ENCODE data around the gene PRR18. TPM values are rescaled to one million over a fixed set of nuclear protein-coding genes. Genes with fewer than 3 reads are reported as not detected.
"Not testable (repeated sequence)": the region's sequence is repeated elsewhere in the genome, so short reads cannot be mapped to it uniquely, and the experiment has no call there.

The PRR18 gene, protein sequence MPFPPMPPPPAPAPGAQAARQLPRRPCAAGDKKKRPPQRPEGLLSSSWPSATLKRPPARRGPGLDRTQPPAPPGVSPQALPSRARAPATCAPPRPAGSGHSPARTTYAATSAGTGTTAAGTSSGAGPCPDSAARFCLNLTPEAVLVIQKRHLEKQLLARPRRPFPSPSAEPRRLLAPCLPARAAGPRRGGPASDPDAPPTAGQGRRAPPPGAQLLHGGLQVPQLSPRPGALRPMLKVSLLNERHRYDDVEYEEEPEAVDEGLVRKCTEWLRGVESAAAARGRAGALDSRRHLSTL
- not detected in 2 replicates for total RNA-seq

DNA sequence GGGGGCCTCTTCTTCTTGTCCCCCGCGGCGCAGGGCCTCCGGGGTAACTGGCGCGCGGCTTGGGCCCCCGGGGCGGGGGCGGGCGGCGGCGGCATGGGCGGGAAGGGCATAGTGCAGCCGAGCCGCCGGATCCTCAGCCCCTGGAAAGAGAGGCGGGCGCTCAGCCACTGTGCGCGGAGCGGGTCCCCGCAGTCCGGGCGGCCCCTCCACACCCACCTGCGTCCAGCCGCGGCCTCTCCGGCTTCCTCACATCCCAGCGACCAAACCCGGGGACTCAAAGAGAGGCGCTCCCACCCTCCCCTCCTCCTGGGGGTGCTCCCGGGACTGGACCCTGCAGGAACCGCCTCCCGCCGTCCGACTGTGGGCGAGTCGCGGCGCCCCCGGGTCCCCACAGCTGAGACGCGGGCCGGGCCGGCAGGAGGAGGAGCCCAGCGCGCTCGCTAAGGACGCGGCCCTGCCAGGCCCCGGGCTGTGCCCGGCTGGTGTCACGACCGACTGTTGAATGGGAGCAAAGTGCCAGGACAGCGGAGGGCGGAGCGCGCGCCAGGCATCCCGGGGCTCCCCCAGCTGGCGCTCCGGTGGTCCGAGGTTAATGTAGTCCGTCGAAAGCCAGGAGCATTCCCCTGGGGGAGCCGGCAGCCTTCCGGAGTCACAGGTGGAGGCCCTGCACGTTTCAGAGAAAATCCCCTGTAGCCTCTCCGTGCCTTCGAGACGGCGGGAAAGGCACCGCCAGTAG lies at the start of gene PRR18:
Gene PRR18 (minus strand): TSS at position 360 of the 736 bp plus-strand sequence. CDS start 250 bp downstream, at position 110.
- DNase-seq (ENCODE audit: low read depth), result no peak

DNA sequence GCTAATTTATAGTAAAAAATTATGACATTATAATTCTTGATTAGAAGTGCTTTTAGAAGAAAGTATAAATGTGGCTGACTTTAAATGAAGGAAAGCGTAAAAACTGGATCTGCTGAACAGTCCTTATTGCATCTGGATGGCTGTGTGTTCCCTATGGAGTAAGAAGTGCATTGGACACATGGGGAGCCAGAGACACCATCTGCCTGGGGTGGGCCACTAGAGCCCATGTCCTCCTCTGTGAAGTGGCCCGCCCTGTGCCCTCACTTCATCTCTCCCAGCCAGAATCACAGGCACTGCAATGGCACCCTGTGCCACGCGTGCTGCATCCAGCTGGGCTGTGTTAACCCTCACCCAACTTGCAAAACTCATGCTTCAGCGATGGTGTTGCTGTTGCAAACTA lies 47.4 kb upstream of the PRR18 start:
- DNase-seq (ENCODE audit: low read depth), result no peak

DNA sequence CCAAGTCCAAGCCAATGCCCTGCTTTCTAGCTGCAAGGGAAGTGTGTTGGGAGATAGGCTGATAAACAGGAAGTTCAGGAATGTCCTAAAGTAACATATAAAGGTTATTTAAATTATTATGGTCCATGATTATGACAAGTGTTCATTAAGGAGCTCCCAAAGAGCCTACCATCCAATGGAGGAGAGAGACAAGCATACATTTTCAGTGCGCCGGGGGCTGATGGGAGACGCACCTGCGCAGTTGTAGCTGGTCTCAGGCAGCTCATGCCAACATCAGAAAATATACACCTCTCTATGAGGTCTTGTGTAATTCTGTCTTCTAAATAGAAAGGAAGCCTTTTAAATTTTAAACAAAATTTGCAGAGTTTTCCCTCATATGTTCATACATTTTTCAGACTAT lies 46.8 kb upstream of the PRR18 start:
- DNase-seq (ENCODE audit: low read depth), result no peak

DNA sequence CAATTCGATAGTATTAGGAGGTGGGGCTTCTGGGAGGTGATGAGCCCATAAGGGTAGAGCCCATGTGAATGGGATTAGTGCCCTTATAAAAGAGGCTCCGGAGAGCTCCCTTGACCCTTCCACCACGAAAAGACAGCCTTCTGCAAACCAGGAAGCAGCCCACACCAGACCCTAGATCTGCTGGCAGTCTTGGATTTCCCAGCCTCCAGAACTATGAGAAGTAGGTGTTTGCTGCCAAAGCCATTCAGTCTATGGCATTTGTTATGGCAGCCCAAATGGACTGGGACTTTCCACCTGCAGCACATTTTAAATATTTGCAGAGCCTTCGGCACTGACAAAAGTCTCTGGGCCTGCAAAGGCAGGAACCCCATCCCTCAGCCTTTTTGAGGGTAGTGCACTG lies 46.0 kb upstream of the PRR18 start:
- DNase-seq (ENCODE audit: low read depth), result no peak

DNA sequence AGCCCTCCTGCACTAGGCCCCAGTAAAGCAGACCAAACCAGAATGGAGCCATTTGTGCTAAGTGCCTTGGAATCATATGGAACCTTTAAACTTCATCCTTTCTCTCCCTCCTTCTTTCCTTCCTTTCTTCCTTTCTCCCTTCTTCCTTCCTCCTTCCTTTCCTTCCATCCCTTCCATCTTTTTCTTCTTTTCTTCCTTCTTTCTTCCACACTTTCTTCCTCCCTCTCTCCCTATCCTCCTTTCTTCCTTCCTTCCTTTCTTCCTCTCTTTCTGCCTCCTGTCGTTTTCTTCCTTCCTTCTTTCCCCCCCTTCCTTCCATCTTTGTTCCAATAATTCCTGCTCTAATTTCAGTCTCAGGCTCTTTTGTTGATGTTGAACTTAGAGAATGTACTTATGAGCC lies 45.3 kb upstream of the PRR18 start:
- DNase-seq (ENCODE audit: low read depth), result no peak

DNA sequence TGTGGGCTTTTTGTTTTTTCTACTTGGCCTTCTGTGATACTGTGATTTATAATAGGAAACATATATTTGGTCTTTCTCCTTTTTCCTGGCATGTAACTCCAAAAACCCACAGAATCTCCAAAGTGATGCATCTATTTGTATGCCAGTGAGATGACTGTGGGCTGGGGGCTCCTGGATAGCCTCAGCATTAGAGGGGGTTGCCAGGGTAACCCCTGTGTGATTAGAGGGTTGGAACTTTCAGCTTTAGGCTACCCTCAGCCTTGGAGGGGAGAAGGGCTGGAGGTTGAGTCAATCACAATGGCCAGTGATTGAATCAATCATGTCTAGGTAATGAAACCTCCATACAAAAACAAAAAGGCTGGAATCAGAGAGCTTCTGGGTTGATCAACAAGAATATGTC lies 44.7 kb upstream of the PRR18 start:
- no peak for DNase-seq (ENCODE audit: low read depth)

DNA sequence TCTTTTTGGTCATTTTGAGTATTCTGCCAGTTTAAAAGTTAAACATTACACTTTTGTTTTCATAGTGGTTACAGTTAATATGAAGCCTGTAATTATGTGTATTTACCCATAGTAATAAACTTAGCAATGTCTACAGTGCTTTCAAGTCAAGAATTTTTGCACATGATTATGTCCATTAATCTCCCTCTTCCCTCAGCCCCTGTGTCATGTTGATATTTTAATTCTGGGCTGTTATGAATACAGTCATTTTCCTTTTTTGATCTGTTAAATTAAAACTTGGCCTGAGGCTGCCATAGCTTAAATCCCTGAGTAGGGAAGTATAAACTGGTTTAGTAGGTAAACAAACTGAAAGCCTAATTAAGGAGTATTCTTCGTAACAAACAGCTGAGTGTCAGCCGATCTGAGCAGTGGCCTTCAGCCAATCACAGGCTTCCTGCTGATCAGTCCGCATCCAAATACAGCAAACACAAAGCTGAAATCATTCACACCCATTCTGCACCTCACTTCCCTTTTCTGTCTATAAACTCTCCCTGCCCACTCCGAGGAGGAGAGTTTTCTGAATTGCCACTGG lies 43.6 kb upstream of the PRR18 start:
- peak; percentile 94 for DNase-seq (ENCODE audit: low read depth)

DNA sequence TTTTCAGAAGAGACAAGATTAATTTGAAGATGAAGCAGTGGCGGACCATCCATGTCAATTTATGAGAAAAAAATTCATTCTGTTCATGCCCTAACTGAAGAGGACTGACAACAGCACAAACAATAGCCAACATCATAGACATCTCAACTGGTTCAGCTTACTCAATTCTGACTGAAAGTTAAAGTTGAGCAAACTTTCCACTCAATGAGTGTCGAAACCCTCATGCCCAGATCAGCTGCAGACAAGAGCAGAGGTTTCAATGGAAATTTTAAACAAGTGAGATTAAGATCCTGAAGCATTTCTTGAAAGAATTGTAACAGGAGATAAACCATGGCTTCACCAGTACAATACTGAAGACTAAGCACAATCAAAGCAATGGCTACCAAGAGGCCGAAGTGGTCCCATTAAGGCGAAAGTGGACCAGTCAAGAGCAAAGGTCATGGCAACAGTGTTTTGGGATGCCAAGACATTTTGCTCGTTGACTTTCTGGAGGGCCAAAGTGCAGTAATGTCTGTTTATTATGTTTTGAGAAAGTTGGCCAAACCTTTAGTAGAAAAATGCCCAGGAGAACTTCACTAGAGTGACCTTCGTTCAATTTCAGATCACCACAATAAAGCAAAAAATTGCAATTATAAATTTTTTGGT lies 40.2 kb upstream of the PRR18 start:
- no peak for DNase-seq (ENCODE audit: low read depth)

DNA sequence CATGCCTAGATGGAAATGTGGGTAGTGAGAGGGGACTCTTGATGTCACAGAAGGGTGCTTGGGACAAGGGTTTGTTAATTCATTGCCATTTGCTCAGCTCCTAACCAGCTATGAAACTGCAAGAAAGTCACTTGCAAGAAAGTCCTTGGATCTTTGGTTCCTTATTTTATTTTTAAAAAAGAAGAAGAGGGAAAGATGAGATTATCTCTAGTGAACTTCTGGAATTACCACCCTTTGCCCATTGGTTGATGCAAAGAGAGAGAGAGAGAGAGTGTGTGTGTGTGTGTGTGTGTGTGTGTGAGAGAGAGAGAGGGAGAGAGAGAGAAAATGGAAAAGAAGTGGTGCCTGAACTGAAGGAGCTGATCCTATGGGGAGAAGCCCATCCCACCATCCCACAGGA lies 38.8 kb upstream of the PRR18 start:
- DNase-seq (ENCODE audit: low read depth), result no peak

DNA sequence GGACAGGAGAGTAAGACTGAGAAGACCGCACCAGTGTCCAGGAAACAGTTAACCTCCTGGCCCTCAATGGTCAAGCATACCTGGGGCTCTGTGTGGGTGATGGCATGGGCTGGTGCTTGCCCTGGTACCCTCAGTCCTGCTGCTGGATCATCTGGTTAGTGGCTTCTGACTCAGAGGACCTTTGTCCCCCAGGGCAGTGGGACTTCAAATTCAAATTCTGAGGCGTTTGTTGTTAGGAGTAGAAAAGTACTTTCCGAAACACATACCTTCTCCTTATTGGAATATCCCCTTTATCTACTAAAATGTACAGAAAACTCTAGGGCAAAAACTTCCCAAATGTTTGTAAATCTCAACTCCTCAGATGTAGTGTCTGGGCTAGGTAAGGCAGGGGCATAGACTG lies 38.3 kb upstream of the PRR18 start:
- DNase-seq (ENCODE audit: low read depth), result no peak

DNA sequence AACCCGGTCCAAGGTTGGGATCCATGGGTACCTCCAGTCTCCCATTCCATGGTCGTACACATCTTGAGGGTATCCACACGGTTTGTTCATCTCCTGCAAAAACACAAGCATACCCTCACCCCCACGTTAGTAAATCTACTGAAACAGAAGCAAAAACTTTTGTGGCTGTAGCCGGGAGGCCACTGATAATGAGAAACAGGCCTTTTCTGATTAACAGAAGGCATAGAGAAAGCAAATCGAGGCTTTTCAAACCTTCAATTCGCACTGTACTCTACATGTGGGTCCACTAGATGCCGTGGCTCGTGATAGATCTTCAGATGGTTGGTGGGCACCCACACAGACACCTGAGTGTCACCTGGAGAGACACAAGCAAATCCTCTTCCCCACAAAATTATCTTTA lies 37.5 kb upstream of the PRR18 start:
- DNase-seq (ENCODE audit: low read depth), result not testable (repeated sequence)

DNA sequence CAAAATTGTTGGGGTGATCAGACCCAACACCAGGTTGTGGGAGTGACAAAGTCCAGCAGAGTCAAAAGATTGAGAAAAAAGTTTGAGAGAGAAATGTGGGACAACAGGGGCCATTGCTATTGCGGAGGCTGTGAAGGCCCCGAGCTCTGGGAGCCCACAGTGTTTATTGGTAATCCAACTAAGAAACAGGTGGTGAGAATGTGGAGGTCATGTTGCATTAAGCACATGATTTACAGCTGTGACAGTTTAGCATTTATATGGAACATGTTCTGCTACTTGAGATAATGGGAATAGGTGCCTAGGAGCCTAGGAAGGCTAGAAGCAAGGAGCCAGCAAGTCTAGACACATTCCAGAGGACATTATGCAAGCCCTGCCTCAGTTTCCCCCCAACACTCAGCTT lies 36.7 kb upstream of the PRR18 start:
- not testable (repeated sequence) for DNase-seq (ENCODE audit: low read depth)

DNA sequence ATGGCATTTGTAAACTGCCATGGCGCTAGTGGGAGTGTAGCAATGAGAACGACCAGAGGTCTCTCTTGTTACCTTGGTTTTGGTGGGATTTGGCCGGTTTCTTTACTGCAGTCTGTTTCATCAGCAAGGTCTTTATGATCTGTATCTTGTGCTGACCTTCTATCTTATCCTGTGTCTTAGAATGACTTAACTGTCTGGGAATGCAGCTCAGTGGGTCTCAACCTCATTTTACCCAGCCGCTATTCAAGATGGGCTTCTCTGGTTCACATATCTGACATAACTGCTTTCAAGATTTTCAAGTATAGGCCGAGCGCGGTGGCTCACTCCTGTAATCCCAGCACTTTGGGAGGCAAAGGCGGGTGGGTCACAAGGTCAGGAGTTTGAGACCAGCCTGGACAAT lies 36.0 kb upstream of the PRR18 start:
- no peak for DNase-seq (ENCODE audit: low read depth)

DNA sequence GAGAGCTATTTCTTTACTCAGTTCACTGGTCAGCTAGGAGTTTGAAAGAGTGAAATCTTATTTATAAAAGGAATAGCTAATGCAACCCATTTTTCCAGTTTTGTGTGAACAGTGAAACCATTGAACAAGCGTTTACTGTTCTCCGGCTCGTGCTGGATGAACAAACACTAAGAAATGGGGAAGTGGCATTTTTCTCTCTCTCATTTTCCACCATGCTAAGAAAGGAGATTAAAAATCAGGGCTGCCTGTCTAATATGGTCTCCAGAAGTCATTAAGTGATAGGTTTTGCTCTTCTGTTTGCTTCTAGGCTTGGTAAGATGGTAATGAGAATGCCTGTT lies 34.9 kb upstream of the PRR18 start:
- no peak for DNase-seq (ENCODE audit: low read depth)

DNA sequence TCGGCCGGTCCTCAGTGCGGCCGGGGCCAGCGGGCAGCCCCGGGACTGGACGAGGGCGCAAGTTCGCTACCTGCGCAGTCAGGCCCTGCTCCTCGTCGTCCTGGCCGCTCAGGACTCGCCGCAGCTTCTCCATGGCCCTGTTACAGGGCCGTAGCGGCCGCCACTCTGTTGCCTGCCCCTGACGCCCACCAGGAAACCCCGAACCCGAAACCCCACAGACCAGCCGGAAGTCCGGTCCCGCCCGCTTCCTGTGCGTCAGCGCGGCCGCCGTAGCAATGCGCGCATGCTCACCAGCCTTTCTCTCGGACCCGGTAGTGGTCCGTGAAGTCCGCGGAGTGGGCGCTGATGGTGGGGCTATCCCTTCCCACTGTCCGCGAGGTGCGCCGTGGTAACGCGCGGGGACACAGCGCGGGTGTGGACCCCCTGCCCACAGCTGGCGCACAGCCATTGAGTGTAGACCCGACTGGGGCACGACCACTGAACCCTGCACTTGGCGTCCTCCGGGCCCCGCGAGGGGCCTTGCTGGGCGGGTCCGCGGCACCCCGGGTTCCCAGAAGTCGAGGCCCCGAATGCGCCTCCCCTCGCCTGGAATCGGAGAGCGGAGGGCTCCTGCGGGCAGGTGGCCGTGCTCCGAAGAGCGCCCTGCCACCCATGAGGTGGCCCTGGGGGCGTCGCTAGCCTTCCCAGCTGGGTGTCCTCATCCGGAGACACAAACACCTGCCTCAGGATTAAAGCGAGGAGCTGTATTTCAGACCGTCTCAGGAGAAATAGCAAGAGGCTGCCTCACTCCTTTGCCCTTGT lies 34.4 kb upstream of the PRR18 start, which contains the start of gene SFT2D1:
Gene SFT2D1 (minus strand): TSS at position 197 of the 801 bp plus-strand sequence. CDS start 64 bp downstream, at position 133.
- DNase-seq (ENCODE audit: low read depth), result peak; percentile 55

DNA sequence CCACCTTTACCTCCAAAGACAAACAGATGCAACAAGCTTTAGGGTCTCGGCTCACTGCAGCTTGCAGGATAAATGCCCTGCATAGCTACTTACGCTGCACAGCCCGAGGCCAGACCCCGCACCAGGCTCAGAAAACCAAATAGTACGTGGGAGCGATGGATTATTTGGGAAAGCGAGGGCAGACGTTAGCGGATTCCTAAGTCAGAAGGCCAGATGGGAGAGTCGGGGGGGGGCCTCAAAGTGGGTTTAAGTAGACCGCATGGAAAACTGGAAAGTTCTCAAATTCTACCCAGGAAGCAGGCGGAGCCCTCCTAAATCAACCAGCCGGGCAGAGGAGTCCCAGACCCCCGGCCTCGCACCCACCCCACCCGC lies 33.8 kb upstream of the PRR18 start:
- no peak for DNase-seq (ENCODE audit: low read depth)

DNA sequence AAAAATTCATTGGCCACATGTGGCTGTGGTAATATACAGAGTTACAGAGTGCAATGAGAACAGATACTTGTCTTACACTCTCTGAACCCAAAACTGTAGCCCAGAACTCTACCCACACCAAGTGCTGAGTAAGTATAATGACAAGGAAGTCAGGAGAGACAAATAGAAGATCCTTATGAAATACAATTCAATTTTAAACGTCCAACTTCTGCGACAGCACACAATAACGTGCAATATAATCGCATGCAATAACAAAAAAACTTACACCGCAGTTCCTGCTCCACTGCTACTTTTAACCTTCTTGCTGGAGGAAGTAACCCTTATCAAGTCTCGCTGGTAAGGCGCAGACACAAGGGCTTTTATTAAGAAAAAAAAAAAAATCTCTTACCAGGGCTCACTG lies 33.3 kb upstream of the PRR18 start:
- no peak for DNase-seq (ENCODE audit: low read depth)

DNA sequence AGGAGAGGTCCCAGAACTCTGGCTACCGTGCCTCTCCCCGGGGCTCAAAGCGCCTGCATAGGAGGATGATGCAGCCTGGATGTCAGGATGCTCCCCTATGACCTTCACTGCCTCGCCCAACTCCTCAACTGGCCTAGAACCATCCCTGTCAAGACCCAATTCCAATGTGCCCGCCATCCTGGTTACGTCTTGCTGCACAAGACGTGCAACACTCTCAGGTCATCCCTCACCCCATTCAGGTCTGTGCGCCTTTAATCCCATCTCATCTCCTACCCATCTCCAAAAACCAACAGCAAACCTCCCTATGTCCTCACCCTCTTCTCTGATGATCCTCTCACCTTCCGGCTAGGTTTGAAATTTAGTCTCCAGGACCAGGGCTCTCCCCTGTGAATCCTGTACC lies 30.7 kb upstream of the PRR18 start:
- DNase-seq (ENCODE audit: low read depth), result no peak

DNA sequence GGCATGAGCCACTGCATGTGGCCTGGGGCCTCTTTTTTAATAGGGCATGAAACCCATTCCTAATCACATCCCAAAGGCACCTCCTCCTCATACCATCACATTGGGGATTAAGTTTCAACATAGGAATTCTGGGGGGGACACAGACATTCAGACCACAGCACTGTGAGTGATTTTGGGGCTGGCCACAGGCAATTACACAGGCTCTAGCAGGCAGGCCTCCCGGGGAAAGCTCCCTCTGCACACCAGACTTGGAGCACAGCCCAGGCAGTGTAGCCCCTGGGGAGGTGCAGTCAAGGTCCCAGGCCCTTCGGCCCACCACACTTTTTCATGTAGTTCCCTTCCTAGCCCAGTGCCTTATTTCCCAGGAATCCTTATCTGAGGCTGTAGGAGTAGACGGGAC lies 28.7 kb upstream of the PRR18 start:
- no peak for DNase-seq (ENCODE audit: low read depth)

DNA sequence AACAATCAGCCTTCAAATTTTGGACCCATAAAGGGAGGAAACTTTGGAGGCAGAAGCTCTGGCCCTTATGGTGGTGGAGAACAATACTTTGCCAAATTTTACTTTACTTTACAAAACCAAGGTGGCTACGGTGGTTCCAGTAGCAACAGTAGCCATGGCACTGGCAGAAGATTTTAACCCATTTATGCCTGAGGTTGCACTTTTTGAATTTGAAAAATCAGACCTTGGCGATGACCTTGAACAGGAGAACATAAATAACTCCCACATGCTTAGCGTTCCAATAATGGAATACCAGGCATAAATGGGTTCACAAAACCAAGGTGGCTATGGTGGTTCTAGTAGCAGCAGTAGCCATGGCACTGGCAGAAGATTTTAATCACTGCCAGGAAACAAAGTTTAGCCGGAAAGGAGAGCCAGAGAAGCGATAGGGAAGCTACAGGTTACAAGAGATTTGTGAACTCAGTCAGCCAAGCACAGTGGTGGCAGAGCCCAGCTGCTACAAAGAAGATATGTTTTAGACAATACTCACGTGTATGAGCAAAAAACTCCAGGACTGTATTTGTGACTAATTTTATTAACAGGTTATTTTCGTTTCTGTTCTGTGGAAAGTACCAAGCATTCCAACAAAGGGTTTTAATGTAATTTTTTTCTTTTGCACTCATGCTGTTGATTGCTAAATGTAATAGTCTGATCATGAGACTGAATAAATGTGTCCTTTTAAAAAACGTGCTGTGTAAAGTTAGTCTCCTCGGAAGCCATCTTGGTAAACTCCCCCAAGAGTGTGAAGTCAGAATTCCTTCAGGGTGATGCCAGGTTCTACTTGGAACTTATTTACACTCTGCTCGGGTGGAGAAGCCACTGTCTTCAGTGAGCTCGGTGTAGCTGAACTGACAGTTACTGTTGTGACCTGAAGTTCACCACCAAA lies 27.4 kb upstream of the PRR18 start:
- DNase-seq (ENCODE audit: low read depth), result no peak

DNA sequence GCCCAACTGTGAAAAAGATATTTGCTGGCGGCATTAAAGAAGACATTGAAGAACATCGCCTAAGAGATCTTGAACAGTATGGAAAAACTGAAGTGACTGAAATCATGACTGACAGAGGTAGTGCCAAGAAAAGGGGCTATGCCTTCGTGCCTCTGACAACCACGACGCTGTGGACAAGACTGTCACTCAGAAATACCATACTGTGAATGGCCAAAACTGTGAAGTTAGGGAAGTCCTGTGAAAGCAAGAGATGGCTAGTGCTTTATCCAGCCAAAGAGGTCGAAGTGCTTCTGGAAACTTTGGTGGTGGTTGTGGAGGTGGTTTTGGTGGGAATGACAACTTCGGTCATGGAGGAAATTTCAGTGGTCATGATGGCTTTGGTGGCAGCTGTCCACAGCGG lies 26.7 kb upstream of the PRR18 start:
- no peak for DNase-seq (ENCODE audit: low read depth)
